IPS-NIHi7 (cell line): ENCODE results near the gene GPRC5D.

Experiments used
- DNase-seq: peaks from one replicate; pipeline ENCODE4 v3.0.0; 2012; ENCODE audit warnings: mixed read lengths; ENCODE audit errors: extremely low spot score

The GPRC5D gene

GRCh38 chr12:12908252-12908651 is 43.7 kb downstream of the GPRC5D start:
- DNase-seq = no peak

- no peak for DNase-seq
Measured at GRCh38 chr12:12907552-12907951, 44.4 kb downstream of the GPRC5D start.

- no peak for DNase-seq
Measured at GRCh38 chr12:12903642-12904609, 48.0 kb downstream of the GPRC5D start.

- no peak for DNase-seq
Measured at GRCh38 chr12:12902036-12902435, 49.9 kb downstream of the GPRC5D start.

- DNase-seq = no peak
Measured at GRCh38 chr12:12901158-12901791, 50.7 kb downstream of the GPRC5D start.

GRCh38 chr12:12900786-12901157 is 51.2 kb downstream of the GPRC5D start:
- DNase-seq = no peak

- DNase-seq = no peak
Measured at GRCh38 chr12:12899530-12900380, 52.2 kb downstream of the GPRC5D start.

GRCh38 chr12:12898911-12899511 is 53.0 kb downstream of the GPRC5D start:
- no peak for DNase-seq

- DNase-seq = no peak
Measured at GRCh38 chr12:12898136-12898717, 53.7 kb downstream of the GPRC5D start.

GRCh38 chr12:12897302-12897701 is 54.7 kb downstream of the GPRC5D start:
- DNase-seq = no peak

- no peak for DNase-seq
Measured at GRCh38 chr12:12896260-12896659, 55.7 kb downstream of the GPRC5D start.

GRCh38 chr12:12893438-12893837 is 58.5 kb downstream of the GPRC5D start:
- DNase-seq = no peak

- DNase-seq = no peak
Measured at GRCh38 chr12:12892681-12893141, 59.3 kb downstream of the GPRC5D start.

- DNase-seq = no peak
Measured at GRCh38 chr12:12891881-12892355, 60.1 kb downstream of the GPRC5D start.

GRCh38 chr12:12891080-12891880 is 60.7 kb downstream of the GPRC5D start, which contains the start of gene GPRC5A:
Gene GPRC5A (plus strand): TSS chr12:12891562. CDS start chr12:12908250, 16,688 bp downstream.
- DNase-seq = peak; percentile 67
